GM18909 (cell line): ENCODE measurements around the gene PFKM.
"Not testable (repeated sequence)": the region's sequence is repeated elsewhere in the genome, so short reads cannot be mapped to it uniquely, and the experiment has no call there.

Experiments
- ATAC-seq: cut with Tn5 transposase; IDR thresholded peaks from one replicate; pipeline ENCODE4 v1.9.1; 2021; ENCODE audit warnings: mild to moderate bottlenecking; ENCODE audit not compliant: unreplicated experiment, poor library complexity

Gene PFKM

GRCh38 chr12:48155786-48156185, 36.6 kb downstream of the PFKM start:
- not testable (repeated sequence) for ATAC-seq

GRCh38 chr12:48156652-48157017, 37.5 kb downstream of the PFKM start:
- no peak for ATAC-seq

- ATAC-seq = peak; percentile 92
These were observed 38.1 kb downstream of the PFKM start, which contains the start of gene ASB8 for GRCh38 chr12:48157018-48157888. TSS of gene ASB8 (minus strand) at chr12:48157515. CDS start at chr12:48153496, 4,019 bp downstream.

GRCh38 chr12:48157889-48158370, 38.8 kb downstream of the PFKM start:
- ATAC-seq = no peak

- ATAC-seq = no peak
These were observed 40.9 kb downstream of the PFKM start for GRCh38 chr12:48160046-48160445.

GRCh38 chr12:48160807-48161206, 41.6 kb downstream of the PFKM start:
- ATAC-seq = no peak

GRCh38 chr12:48163150-48163747, 44.1 kb downstream of the PFKM start:
- ATAC-seq = no peak

GRCh38 chr12:48164451-48164850, 45.3 kb downstream of the PFKM start:
- ATAC-seq = no peak

- ATAC-seq = no peak
These were observed 46.2 kb downstream of the PFKM start for GRCh38 chr12:48165089-48165981.

GRCh38 chr12:48169011-48169410, 49.8 kb downstream of the PFKM start:
- ATAC-seq = no peak

GRCh38 chr12:48175613-48176416, 56.7 kb downstream of the PFKM start:
- ATAC-seq = no peak

- no peak for ATAC-seq
These were observed 57.2 kb downstream of the PFKM start for GRCh38 chr12:48176417-48176751.

- ATAC-seq = no peak
These were observed 58.8 kb downstream of the PFKM start for GRCh38 chr12:48177982-48178381.

- ATAC-seq = no peak
These were observed 60.3 kb downstream of the PFKM start for GRCh38 chr12:48179466-48179865.

- ATAC-seq = no peak
These were observed 61.3 kb downstream of the PFKM start for GRCh38 chr12:48180424-48180823.

GRCh38 chr12:48180857-48181495, 61.8 kb downstream of the PFKM start:
- ATAC-seq = no peak

GRCh38 chr12:48182631-48183030, 63.5 kb downstream of the PFKM start:
- ATAC-seq = no peak

GRCh38 chr12:48183091-48183875, 64.1 kb downstream of the PFKM start, which contains the start of gene CCDC184:
TSS of gene CCDC184 (plus strand) at chr12:48183644. CDS start at chr12:48184123, 479 bp downstream.
- peak; percentile 69 for ATAC-seq
